ENCODE measurements around the gene GAB2. TPM values are rescaled to one million over a fixed set of nuclear protein-coding genes. Genes with fewer than 3 reads are reported as not detected.

Gene GAB2
- total and polyA plus RNA-seq, 9 donors = 30.9 to 64.6 (median 42.9) TPM

- intact Hi-C loops (cut with DNase I) = no loop called here
- 72 to 80% (median 74%) methylated on average over 10 to 12 of the region's 12 CpGs for WGBS, 3 donors
- TF ChIP-seq EP300 (IDR thresholded peaks at IDR 0.05) = no peak
- no peak for TF ChIP-seq POLR2A (IDR thresholded peaks at IDR 0.05)
- no peak for TF ChIP-seq CTCF (IDR thresholded peaks at IDR 0.05)
- H3K27me3 ChIP-seq = no peaks in the 10 kb centered on the region
- H3K9me3 ChIP-seq = no peaks in the 10 kb centered on the region
- H3K27ac ChIP-seq = no peak overlapping the region
- H3K4me3 ChIP-seq = no peak overlapping the region
- H3K4me1 ChIP-seq (ENCODE audit: insufficient read depth) = no peaks in the 10 kb centered on the region
- no peaks in the 10 kb centered on the region for H3K36me3 ChIP-seq
- no peak for DNase-seq
Measured at GRCh38 chr11:78214331-78215194, 203.1 kb downstream of the GAB2 start.

- H3K36me3 ChIP-seq = no peaks in the 10 kb centered on the region
- intact Hi-C loops (cut with DNase I) = no loop called here
- TF ChIP-seq CTCF (IDR thresholded peaks at IDR 0.05) (no peak), EP300 (IDR thresholded peaks at IDR 0.05) (no peak)
- WGBS, 3 donors = 63 to 72% (median 72%) methylated on average over 8 of the region's 8 CpGs
- H3K4me1 ChIP-seq (ENCODE audit: insufficient read depth) = no peaks in the 10 kb centered on the region
- no peak for DNase-seq
- no peak overlapping the region for H3K27ac ChIP-seq
- no peaks in the 10 kb centered on the region for H3K27me3 ChIP-seq
- H3K9me3 ChIP-seq = no peaks in the 10 kb centered on the region
- no peak overlapping the region for H3K4me3 ChIP-seq
Measured at GRCh38 chr11:78213526-78214330, 203.9 kb downstream of the GAB2 start.

- TF ChIP-seq CTCF (IDR thresholded peaks at IDR 0.05) = no peak
- no peak for TF ChIP-seq POLR2A (IDR thresholded peaks at IDR 0.05)
- TF ChIP-seq EP300 (IDR thresholded peaks at IDR 0.05) = no peak
- 77 to 83% (median 78%) methylated on average over 11 of the region's 11 CpGs for WGBS, 3 donors
- no peaks in the 10 kb centered on the region for H3K36me3 ChIP-seq
- H3K27me3 ChIP-seq = no peaks in the 10 kb centered on the region
- no peak for DNase-seq
- intact Hi-C loops (cut with DNase I) = no loop called here
- no peaks in the 10 kb centered on the region for H3K4me1 ChIP-seq (ENCODE audit: insufficient read depth)
- H3K27ac ChIP-seq = no peak overlapping the region
- H3K4me3 ChIP-seq = no peak overlapping the region
- H3K9me3 ChIP-seq = no peaks in the 10 kb centered on the region
Measured at GRCh38 chr11:78212586-78213371, 204.8 kb downstream of the GAB2 start.

- 91 to 95% (median 92%) methylated on average over 5 of the region's 5 CpGs for WGBS, 3 donors
- Histone ChIP-seq H3K27ac (no peak overlapping the region), H3K9me3 (no peaks in the 10 kb centered on the region), H3K36me3 (no peaks in the 10 kb centered on the region), H3K4me1 (ENCODE audit: insufficient read depth) (no peaks in the 10 kb centered on the region), H3K27me3 (no peaks in the 10 kb centered on the region), H3K4me3 (no peak overlapping the region)
- DNase-seq = no peak
- intact Hi-C loops (cut with DNase I) = no loop called here
- TF ChIP-seq POLR2A (IDR thresholded peaks at IDR 0.05) (no peak), CTCF (IDR thresholded peaks at IDR 0.05) (no peak)
Measured at GRCh38 chr11:78211565-78211964, 206.1 kb downstream of the GAB2 start.
